Activated B cell treated with CpG ODN at 0.5 μM for 24 hours (primary cell): ENCODE results near the gene LENG1. TPM values are rescaled to one million over a fixed set of nuclear protein-coding genes. Genes with fewer than 3 reads are reported as not detected.
A peak's percentile ranks its signal among the peaks of the same experiment; 100 is the strongest.

ENCODE experiments used
- ATAC-seq: fragments of 200-7000 bp; cut with Tn5 transposase; one replicate; pipeline ENCODE4 v1.10.0; 2021; ENCODE audit warnings: low read depth, mild to moderate bottlenecking, moderate library complexity
- CTCF ChIA-PET: fragments of 350-600 bp; sonication (Branson Sonifier 250); formaldehyde crosslinking; loops from one replicate; lab custom pipeline; 2021; ENCODE audit warnings: antibody characterized with exemption; lab: Charles Lee
- POLR2A ChIA-PET: fragments of 350-600 bp; sonication (Branson Sonifier 250); formaldehyde crosslinking; loops from one replicate; lab custom pipeline; 2021; ENCODE audit warnings: antibody characterized with exemption; lab: Charles Lee
- DNase-seq: peaks from one replicate; pipeline ENCODE4 v3.0.0; 2022
- H3K27ac Mint-ChIP-seq: one replicate; pipeline ENCODE4 v1.8.0; 2020; ENCODE audit warnings: mixed read lengths
- H3K27me3 Mint-ChIP-seq: one replicate; pipeline ENCODE4 v1.8.0; 2021; ENCODE audit warnings: mixed read lengths
- H3K36me3 Mint-ChIP-seq: one replicate; pipeline ENCODE4 v1.8.0; 2021; ENCODE audit warnings: low read depth, mixed read lengths
- H3K4me1 Mint-ChIP-seq: one replicate; pipeline ENCODE4 v1.8.0; 2021; ENCODE audit warnings: mixed read lengths
- H3K4me3 Mint-ChIP-seq: one replicate; pipeline ENCODE4 v1.8.0; 2020; ENCODE audit warnings: mild to moderate bottlenecking, mixed read lengths
- H3K9me3 Mint-ChIP-seq: one replicate; pipeline ENCODE4 v1.8.0; 2020; ENCODE audit warnings: mixed read lengths
- intact Hi-C: fragments of 100-400 bp; cut with micrococcal nuclease; formaldehyde crosslinking; loops from one replicate; pipeline ENCODE4 v1.15.1; 2024
- total RNA-seq: library from RNA; stranded (reverse); gene quantifications from 2 replicates; pipeline ENCODE4 v1.2.3, GENCODE V29; 2022
- TF ChIP-seq, protein P1 (sequence below): fragments of 200-600 bp; IDR thresholded peaks from one replicate; pipeline ENCODE4 v1.8.0; 2022; ENCODE audit warnings: antibody characterized with exemption, mild to moderate bottlenecking

LENG1 gene
- total RNA-seq, 1 donor from 2014 or later, result 8.3 TPM

DNA sequence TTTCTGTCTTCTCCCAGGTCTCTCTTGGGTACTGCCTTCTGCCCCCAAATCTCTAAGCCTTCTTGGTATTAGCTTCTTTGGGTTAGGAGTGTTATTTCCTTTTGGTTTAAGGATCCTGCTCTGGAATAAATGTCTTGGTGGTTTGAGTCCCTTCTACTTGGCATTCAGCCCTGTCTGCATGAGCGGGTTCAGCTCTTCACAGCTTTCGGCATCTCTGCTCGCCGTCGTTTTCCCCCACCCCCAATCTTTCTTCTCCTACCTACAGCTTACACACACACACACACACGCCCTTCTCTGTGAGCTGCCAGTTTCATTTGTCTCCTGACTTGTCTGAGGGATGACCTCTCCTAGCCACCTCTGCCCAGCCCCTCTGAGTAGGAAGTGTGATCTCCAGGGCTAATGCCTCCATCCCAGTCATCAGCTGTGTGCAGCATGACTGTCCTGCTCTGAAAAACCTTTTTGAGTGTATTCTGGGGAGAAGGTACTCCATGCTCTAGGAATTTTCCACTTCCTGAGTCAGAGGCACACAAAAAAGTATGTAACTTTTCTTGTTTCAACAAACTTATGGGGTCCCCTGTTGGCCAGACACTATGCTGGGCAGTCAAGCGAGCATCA is 17.2 kb downstream of the LENG1 start:
- intact Hi-C loops, result no loop called here
- no peaks in the 10 kb centered on the region for H3K9me3 Mint-ChIP-seq
- DNase-seq, result no peak
- H3K27me3 Mint-ChIP-seq, result no peaks in the 10 kb centered on the region
- H3K36me3 Mint-ChIP-seq, result peaks cover 75% of the 10 kb centered on the region
- CTCF ChIA-PET, result interaction anchor here (1.0 kb wide), 1 partner anchor 17 kb away, joined by 3 read pairs; the partner anchor contains the start of gene LENG1
- ATAC-seq, result no peak
- H3K27ac Mint-ChIP-seq, result no peak overlapping the region
- POLR2A ChIA-PET, result interaction anchor here (0.6 kb wide), 1 partner anchor 15 kb away, joined by 3 read pairs; no protein-coding TSS in a partner anchor
- peaks cover 38% of the 10 kb centered on the region for H3K4me1 Mint-ChIP-seq
- TF ChIP-seq, protein P1, sequence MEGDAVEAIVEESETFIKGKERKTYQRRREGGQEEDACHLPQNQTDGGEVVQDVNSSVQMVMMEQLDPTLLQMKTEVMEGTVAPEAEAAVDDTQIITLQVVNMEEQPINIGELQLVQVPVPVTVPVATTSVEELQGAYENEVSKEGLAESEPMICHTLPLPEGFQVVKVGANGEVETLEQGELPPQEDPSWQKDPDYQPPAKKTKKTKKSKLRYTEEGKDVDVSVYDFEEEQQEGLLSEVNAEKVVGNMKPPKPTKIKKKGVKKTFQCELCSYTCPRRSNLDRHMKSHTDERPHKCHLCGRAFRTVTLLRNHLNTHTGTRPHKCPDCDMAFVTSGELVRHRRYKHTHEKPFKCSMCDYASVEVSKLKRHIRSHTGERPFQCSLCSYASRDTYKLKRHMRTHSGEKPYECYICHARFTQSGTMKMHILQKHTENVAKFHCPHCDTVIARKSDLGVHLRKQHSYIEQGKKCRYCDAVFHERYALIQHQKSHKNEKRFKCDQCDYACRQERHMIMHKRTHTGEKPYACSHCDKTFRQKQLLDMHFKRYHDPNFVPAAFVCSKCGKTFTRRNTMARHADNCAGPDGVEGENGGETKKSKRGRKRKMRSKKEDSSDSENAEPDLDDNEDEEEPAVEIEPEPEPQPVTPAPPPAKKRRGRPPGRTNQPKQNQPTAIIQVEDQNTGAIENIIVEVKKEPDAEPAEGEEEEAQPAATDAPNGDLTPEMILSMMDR, result no peak
- H3K4me3 Mint-ChIP-seq, result no peak overlapping the region

DNA sequence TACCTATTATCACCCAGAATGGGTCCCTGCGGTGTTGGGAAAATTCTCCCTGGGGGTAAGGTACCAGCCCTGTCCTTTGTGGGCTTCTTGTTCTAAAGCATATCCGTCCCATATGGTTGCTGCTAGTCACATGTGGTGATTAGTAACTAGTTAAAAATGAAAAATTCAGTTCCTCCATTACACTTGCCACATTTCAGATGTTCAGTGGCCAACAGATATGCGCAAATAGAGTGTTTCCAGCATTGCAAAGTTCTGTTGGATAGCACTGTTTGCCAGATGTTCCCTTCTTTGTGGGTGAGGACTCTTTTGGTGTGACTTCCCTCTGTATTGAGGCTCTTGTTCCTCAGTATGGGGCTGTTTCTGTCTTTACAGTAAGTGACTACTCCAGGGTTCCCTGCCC is 18.2 kb downstream of the LENG1 start:
- TF ChIP-seq, protein P1, result no peak
- POLR2A ChIA-PET, result interaction anchor here (0.6 kb wide), 2 partner anchors 16 to 58 kb away, joined by 3 read pairs; no protein-coding TSS in a partner anchor
- no peak overlapping the region for H3K27ac Mint-ChIP-seq
- H3K4me1 Mint-ChIP-seq, result peaks cover 46% of the 10 kb centered on the region
- no peaks in the 10 kb centered on the region for H3K27me3 Mint-ChIP-seq
- CTCF ChIA-PET, result interaction anchor here (1.0 kb wide), 1 partner anchor 18 kb away, joined by 3 read pairs; the partner anchor contains the start of gene LENG1
- ATAC-seq (no peak), DNase-seq (no peak)
- intact Hi-C loops, result no loop called here
- peaks cover 66% of the 10 kb centered on the region for H3K36me3 Mint-ChIP-seq
- no peaks in the 10 kb centered on the region for H3K9me3 Mint-ChIP-seq
- H3K4me3 Mint-ChIP-seq, result no peak overlapping the region

DNA sequence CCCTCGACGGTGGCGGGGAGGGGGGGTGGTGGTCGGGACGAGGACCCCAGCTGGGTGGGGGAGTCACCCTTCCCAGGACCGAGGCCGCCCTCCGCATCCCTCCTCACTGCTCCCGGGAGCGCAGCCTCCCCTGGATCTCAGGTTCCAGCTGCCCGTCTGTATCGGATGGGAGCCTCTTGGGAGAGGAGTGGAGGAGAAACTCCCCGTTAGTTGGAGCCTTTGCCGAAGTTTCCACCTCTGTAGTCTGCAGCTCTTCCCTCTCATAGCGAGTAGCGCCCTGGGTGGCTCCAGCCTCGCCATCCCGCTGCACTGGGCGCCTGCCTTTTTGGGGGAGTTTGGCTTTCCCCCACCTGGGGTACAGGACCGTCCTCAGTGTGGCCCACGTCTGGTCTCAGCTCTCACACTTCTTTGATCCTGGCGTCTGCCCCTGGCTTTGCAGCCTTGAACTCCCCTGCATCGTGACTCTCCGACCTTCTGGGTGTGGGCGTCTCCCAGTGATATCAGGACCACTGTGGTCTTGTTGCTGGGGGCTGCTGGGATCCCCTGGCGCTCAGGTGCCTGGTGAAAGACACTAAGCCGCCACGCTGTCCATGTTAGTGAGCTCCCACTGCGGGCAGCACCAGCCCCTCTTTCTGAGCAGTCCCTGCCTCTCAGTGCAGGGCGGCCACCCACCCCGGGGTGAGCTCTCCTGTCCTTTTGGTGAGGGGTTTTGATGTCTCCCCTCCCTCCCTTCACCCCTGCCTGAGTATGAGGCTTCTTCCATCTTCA is 20.8 kb downstream of the LENG1 start:
- Mint-ChIP-seq H3K27ac (peak overlapping the region; percentile 83), H3K9me3 (no peaks in the 10 kb centered on the region), H3K36me3 (peaks cover 40% of the 10 kb centered on the region), H3K4me3 (peak overlapping the region; percentile 85), H3K27me3 (no peaks in the 10 kb centered on the region), H3K4me1 (peaks cover 51% of the 10 kb centered on the region)
- POLR2A ChIA-PET, result interaction anchor here (0.6 to 3.8 kb wide), 5 partner anchors 12 to 310 kb away, joined by 3 to 69 read pairs (median 17); partner anchors contain the start of genes LENG1, LENG8 and RPS9
- no peak for ATAC-seq
- CTCF ChIA-PET, result no interaction called here
- DNase-seq, result no peak
- intact Hi-C loops, result no loop called here
- TF ChIP-seq, protein P1, result no peak

DNA sequence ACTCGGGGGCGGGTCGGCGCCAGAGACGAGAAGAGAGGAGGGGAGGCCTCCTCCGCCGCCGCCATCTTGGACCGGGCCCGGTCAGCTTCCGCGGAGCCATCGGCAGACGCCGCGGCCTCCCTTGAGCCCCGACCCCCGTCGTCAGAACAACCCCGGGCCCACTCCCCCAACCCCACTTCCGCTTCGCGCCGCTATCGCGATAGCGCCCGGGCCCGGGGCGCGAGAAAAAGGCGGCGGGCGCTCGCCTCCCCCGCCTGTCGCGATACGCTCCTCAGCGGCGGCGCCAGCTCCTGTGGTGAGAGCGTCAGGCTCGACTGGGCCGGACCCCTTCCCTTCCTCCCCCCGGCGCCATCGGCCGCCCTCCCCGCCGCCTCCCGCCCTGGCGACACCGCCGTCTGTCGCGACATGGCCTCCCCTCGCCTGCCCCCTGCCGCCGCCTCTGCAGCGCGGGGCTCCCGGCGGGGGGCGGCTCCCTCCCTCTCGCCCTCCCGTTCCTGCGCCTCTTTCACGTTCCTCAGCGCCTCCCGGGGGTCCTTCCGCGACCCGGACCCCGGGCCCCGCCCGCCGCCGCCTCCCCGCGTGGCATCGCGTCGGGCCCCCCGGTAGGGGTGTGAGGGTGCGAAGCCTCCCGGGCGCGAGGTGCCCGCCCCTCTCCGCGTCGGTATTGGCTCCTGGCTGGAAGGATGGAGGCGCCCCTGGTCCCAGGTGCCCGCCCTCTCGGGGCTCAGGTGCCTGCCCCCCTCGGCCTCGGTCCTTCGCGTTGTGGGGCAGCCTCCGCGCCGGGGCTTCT is 21.6 kb downstream of the LENG1 start, which contains the start of gene CNOT3:
Gene CNOT3 (plus strand): TSS at position 64 of the 790 bp plus-strand sequence. CDS start 5,217 bp downstream, outside the sequence.
- DNase-seq, result no peak
- ATAC-seq, result no peak
- no peaks in the 10 kb centered on the region for H3K27me3 Mint-ChIP-seq
- H3K27ac Mint-ChIP-seq, result peak within 1 kb of the TSS; percentile 90
- no peaks in the 10 kb centered on the region for H3K9me3 Mint-ChIP-seq
- intact Hi-C loops, result loop anchor here (1.0 to 2.0 kb wide), 8 partner anchors 21 to 1247 kb away; partner anchors contain the start of genes LENG1, MYADM, NDUFA3 and PRPF31
- ChIA-PET POLR2A (interaction anchor here (0.5 to 3.8 kb wide), 17 partner anchors 13 to 1462 kb away, joined by 3 to 69 read pairs (median 5); partner anchors contain the start of genes FIZ1, LENG1, LENG8 and LENG9), CTCF (interaction anchor here (0.9 to 1.7 kb wide), 2 partner anchors 24 to 51 kb away, joined by 3 to 8 read pairs; partner anchors contain the start of gene MBOAT7)
- TF ChIP-seq, protein P1, result no peak
- H3K4me1 Mint-ChIP-seq, result peaks cover 51% of the 10 kb centered on the region
- peak within 1 kb of the TSS; percentile 85 for H3K4me3 Mint-ChIP-seq
- H3K36me3 Mint-ChIP-seq, result peaks cover 32% of the 10 kb centered on the region
